ENCODE measurements around the gene ZNF644.
"Not testable (repeated sequence)": the region's sequence is repeated elsewhere in the genome, so short reads cannot be mapped to it uniquely, and the experiment has no call there.

Gene ZNF644

GRCh38 chr1:90924982-90925381 is 96.9 kb downstream of the ZNF644 start:
- DNase-seq: peak; percentile 44

GRCh38 chr1:90922996-90923395 is 98.8 kb downstream of the ZNF644 start:
- no peak for DNase-seq

- DNase-seq: no peak
Measured at GRCh38 chr1:90922202-90922601, 99.6 kb downstream of the ZNF644 start.

GRCh38 chr1:90919900-90920299 is 101.9 kb downstream of the ZNF644 start:
- DNase-seq: peak; percentile 2

- DNase-seq: peak; percentile 5
Measured at GRCh38 chr1:90919190-90919719, 102.6 kb downstream of the ZNF644 start.

GRCh38 chr1:90911353-90911752 is 110.5 kb downstream of the ZNF644 start:
- no peak for DNase-seq

GRCh38 chr1:90902672-90903071 is 119.2 kb downstream of the ZNF644 start:
- no peak for DNase-seq

- no peak for DNase-seq
Measured at GRCh38 chr1:90899263-90899662, 122.6 kb downstream of the ZNF644 start.

GRCh38 chr1:90893679-90894078 is 128.2 kb downstream of the ZNF644 start:
- DNase-seq: not testable (repeated sequence)

- DNase-seq: not testable (repeated sequence)
Measured at GRCh38 chr1:90892884-90893283, 129.0 kb downstream of the ZNF644 start.

- DNase-seq: not testable (repeated sequence)
Measured at GRCh38 chr1:90892196-90892595, 129.6 kb downstream of the ZNF644 start.

- not testable (repeated sequence) for DNase-seq
Measured at GRCh38 chr1:90891756-90892155, 130.1 kb downstream of the ZNF644 start.

- no peak for DNase-seq
Measured at GRCh38 chr1:90882221-90882620, 139.6 kb downstream of the ZNF644 start.

GRCh38 chr1:90881034-90881433 is 140.8 kb downstream of the ZNF644 start:
- peak; percentile 4 for DNase-seq

- DNase-seq: peak; percentile 21
Measured at GRCh38 chr1:90879281-90879680, 142.6 kb downstream of the ZNF644 start.

GRCh38 chr1:90876101-90876500 is 145.7 kb downstream of the ZNF644 start:
- no peak for DNase-seq
